Measurements from ENCODE around the gene NUTM2A.
"Not testable (repeated sequence)": the region's sequence is repeated elsewhere in the genome, so short reads cannot be mapped to it uniquely, and the experiment has no call there.

DNA sequence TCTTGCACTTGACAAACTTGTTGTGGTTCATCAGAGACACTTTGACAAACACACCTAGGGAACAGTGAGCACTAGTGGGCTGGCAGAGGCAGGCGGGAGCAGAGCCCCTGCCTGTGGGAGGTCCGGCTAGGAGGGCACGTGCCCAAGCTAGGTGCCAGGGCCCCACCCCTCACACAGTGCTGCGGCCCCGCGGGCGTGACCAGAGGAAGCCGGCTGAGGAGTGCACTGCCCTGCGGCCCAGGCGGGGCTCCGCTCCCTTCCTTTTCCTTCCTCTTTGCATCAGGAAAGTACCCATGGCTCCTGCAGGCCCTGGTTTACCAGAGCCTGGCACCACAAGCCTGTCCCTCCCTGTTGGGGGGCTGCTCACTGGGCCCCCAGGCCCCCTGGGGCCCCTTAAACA, 9.1 kb upstream of the NUTM2A start:
- TF ChIP-seq, protein P1, sequence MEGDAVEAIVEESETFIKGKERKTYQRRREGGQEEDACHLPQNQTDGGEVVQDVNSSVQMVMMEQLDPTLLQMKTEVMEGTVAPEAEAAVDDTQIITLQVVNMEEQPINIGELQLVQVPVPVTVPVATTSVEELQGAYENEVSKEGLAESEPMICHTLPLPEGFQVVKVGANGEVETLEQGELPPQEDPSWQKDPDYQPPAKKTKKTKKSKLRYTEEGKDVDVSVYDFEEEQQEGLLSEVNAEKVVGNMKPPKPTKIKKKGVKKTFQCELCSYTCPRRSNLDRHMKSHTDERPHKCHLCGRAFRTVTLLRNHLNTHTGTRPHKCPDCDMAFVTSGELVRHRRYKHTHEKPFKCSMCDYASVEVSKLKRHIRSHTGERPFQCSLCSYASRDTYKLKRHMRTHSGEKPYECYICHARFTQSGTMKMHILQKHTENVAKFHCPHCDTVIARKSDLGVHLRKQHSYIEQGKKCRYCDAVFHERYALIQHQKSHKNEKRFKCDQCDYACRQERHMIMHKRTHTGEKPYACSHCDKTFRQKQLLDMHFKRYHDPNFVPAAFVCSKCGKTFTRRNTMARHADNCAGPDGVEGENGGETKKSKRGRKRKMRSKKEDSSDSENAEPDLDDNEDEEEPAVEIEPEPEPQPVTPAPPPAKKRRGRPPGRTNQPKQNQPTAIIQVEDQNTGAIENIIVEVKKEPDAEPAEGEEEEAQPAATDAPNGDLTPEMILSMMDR (IDR thresholded peaks at IDR 0.05) = not testable (repeated sequence)
- not testable (repeated sequence) for TF ChIP-seq POLR2A, EP300, POLR2AphosphoS5 (IDR thresholded peaks at IDR 0.05)

Data from stomach (tissue), 4 donors.